HepG2 (cell line): ENCODE measurements around the gene CRISPLD2. TPM values are rescaled to one million over a fixed set of nuclear protein-coding genes. Genes with fewer than 3 reads are reported as not detected.

Experiments
- ATAC-seq: fragments of 200-7000 bp; cut with Tn5 transposase; 3 replicates; pipeline ENCODE4 v1.9.1; 2020; ENCODE audit warnings: mild to moderate bottlenecking, moderate library complexity
- BruUV-seq: library from RNA; stranded (reverse); fragments of 400-500 nt; replicated peaks from 2 replicates; lab custom pipeline; 2021; lab: Mats Ljungman, UMichigan
- CTCF ChIA-PET: fragments of 300-600 bp; formaldehyde crosslinking; extraction: SDS; loops from one replicate; lab custom pipeline; 2021; ENCODE audit warnings: low total read pairs, inconsistent platforms, low intra/inter-chr PET ratio; lab: Yijun Ruan, JAX
- POLR2A ChIA-PET: fragments of 350-600 bp; sonication (Branson Sonifier 250); formaldehyde crosslinking; loops from one replicate; lab custom pipeline; 2020; ENCODE audit warnings: antibody characterized with exemption, inconsistent platforms; lab: Yijun Ruan, JAX
- DNase-seq: peaks from one replicate; pipeline ENCODE4 v3.0.0-alpha.2; 2015; ENCODE audit warnings: low spot score
- FAIRE-seq: peaks from 3 replicates; lab custom pipeline; 2011; peaks lifted over from hg19 to GRCh38; lab: Jason Lieb, UNC
- H2AFZ ChIP-seq: one replicate; pipeline ENCODE4 v1.6.1; 2011; ENCODE audit warnings: low read length, inconsistent platforms
- H3K27ac ChIP-seq: fragments of 300-600 bp; 3 replicates; pipeline ENCODE4 v1.8.0; 2011; ENCODE audit warnings: mixed run types, mild to moderate bottlenecking, mixed read lengths, low read length, inconsistent platforms; ENCODE audit not compliant: insufficient read depth; ENCODE audit errors: extremely low read length
- H3K27me3 ChIP-seq, 2 experiments: fragments of 200-600 bp in 1 of 2; 2 replicates in 1 of 2; 3 replicates in 1 of 2; pipeline versions ENCODE4 v1.6.0 to v1.8.0; 2011; ENCODE audit warnings: low read length in 2 of 2, mild to moderate bottlenecking in 2 of 2, moderate library complexity in 2 of 2, inconsistent platforms in 1 of 2; ENCODE audit not compliant: insufficient read depth in 2 of 2, control insufficient read depth in 1 of 2
- H3K36me3 ChIP-seq, 2 experiments: fragments of 200-600 bp in 1 of 2; replicated peaks in 1 of 2; 2 replicates in 1 of 2; 3 replicates in 1 of 2; pipeline versions ENCODE4 v1.5.1 to v1.8.0; 2011; ENCODE audit warnings: low read length in 2 of 2, inconsistent platforms in 1 of 2; ENCODE audit not compliant: insufficient read depth in 2 of 2, control insufficient read depth in 1 of 2
- H3K4me1 ChIP-seq: 2 replicates; pipeline ENCODE4 v1.5.1; 2012; ENCODE audit warnings: low read length, inconsistent platforms; ENCODE audit not compliant: insufficient read depth
- H3K4me2 ChIP-seq: 2 replicates; pipeline ENCODE4 v1.6.0; 2011; ENCODE audit warnings: low read depth, low read length, inconsistent platforms
- H3K4me3 ChIP-seq, 3 experiments: fragments of 200-600 bp in 1 of 3; sonication (generic), shearing (Covaris generic) in 1 of 3; replicated peaks in 1 of 3; 2 replicates each; pipeline ENCODE4 v1.5.1; 2011 to 2016; ENCODE audit warnings: low read length in 3 of 3, inconsistent platforms in 2 of 3, low read depth in 2 of 3, mild to moderate bottlenecking in 2 of 3, control low read depth in 1 of 3, mixed read lengths in 1 of 3; ENCODE audit not compliant: insufficient read depth in 1 of 3
- H3K79me2 ChIP-seq: one replicate; pipeline ENCODE4 v1.6.1; 2011; ENCODE audit warnings: low read length, inconsistent platforms; ENCODE audit not compliant: insufficient read depth
- H3K9ac ChIP-seq: 2 replicates; pipeline ENCODE4 v1.6.0; 2011; ENCODE audit warnings: mild to moderate bottlenecking, low read depth, low read length, inconsistent platforms; ENCODE audit not compliant: insufficient read depth
- H3K9me3 ChIP-seq: 2 replicates; pipeline ENCODE4 v1.5.1; 2012; ENCODE audit warnings: mild to moderate bottlenecking, low read length
- H4K20me1 ChIP-seq: 2 replicates; pipeline ENCODE4 v1.6.0; 2011; ENCODE audit warnings: inconsistent platforms, mild to moderate bottlenecking, low read length, moderate library complexity; ENCODE audit not compliant: insufficient read depth
- HBP1 ChIP-seq: IDR thresholded peaks from 2 replicates; pipeline ENCODE4 v1.6.1; 2016; ENCODE audit warnings: low read depth, control low read depth
- MAFF ChIP-seq: IDR thresholded peaks from 2 replicates; pipeline ENCODE4 v1.6.1; 2011; ENCODE audit warnings: low read depth, low read length, improper control_type of control experiment
- MAFK ChIP-seq, 2 experiments: IDR thresholded peaks in 1 of 2; conservative IDR thresholded peaks in 1 of 2; 2 replicates each; pipeline ENCODE4 v1.6.1; 2011; ENCODE audit warnings: improper control_type of control experiment in 2 of 2, low read length in 2 of 2
- YEATS4 ChIP-seq: sonication (generic); formaldehyde crosslinking; IDR thresholded peaks from 2 replicates; pipeline ENCODE4 v1.4.0; 2020; ENCODE audit warnings: missing genetic modification reagents, borderline replicate concordance
- ZMAT3 ChIP-seq: sonication (generic); formaldehyde crosslinking; conservative IDR thresholded peaks from 2 replicates; pipeline ENCODE4 v1.7.0; 2021; ENCODE audit warnings: missing genetic modification reagents
- ZNF143 ChIP-seq: sonication (generic); formaldehyde crosslinking; IDR thresholded peaks from 2 replicates; pipeline ENCODE4 v1.4.0; 2020; ENCODE audit warnings: missing genetic modification reagents
- ZNF496 ChIP-seq: sonication (generic); formaldehyde crosslinking; IDR thresholded peaks from 2 replicates; pipeline ENCODE4 v1.8.1; 2023; ENCODE audit warnings: mild to moderate bottlenecking, moderate library complexity, missing genetic modification reagents; ENCODE audit not compliant: insufficient replicate concordance
- ZNF768 ChIP-seq: sonication (generic); formaldehyde crosslinking; IDR thresholded peaks from 2 replicates; pipeline ENCODE4 v1.4.0; 2020; ENCODE audit warnings: missing genetic modification reagents
- ZNF800 ChIP-seq: sonication (generic); formaldehyde crosslinking; IDR thresholded peaks from 2 replicates; pipeline ENCODE4 v1.4.0; 2020; ENCODE audit warnings: missing genetic modification reagents
- WGBS: methylation state at CpG from one replicate; pipeline ENCODE4 v1.1.6; 2017; ENCODE audit warnings: low lambda C conversion rate; 5-methylcytosine and 5-hydroxymethylcytosine counted together
- in situ Hi-C: cut with HindIII; loops from 2 replicates; pipeline ENCODE4 v1.10.0; 2017; ENCODE audit warnings: low pct_unique_long_range_greater_than_20kb; ENCODE audit not compliant: extremely low pct_ligation_motif_present
- intact Hi-C: fragments of 100-400 bp; cut with micrococcal nuclease; formaldehyde crosslinking; loops from one replicate; pipeline ENCODE4 v1.10.0; 2022; ENCODE audit not compliant: unreplicated experiment
- polyA plus RNA-seq, 8 experiments: library from polyadenylated mRNA; depleted of rRNA in 3 of 8; stranded (reverse) in 7 of 8; unstranded in 1 of 8; fragments of >200 nt; fragmentation: Illumina TruSeq in 4 of 8; extraction: Trizol in 4 of 8; gene quantifications; 2 replicates each; pipeline versions ENCODE4 v1.2.1 to v1.2.3, GENCODE V29; 2011 to 2016; ENCODE audit warnings: low read depth in 4 of 8, missing spikeins in 1 of 8, mixed read lengths in 1 of 8; ENCODE audit not compliant: insufficient read depth in 1 of 8
- total RNA-seq, 5 experiments: library from RNA; depleted of rRNA; stranded (reverse); fragments of >200 nt; fragmentation: Illumina TruSeq; extraction: Trizol; gene quantifications; 2 replicates each; pipeline ENCODE4 v1.2.3, GENCODE V29; 2016; ENCODE audit warnings: low read depth in 1 of 5
- TF ChIP-seq, protein P1 (sequence below): IDR thresholded peaks from 2 replicates; pipeline ENCODE4 v1.6.1; 2016; ENCODE audit warnings: missing genetic modification reagents, missing compliant biosample characterization

The CRISPLD2 gene
- total and polyA plus RNA-seq, 2 of the 13 experiments (the other 11 are each of a cell fraction or from before 2014, with no cell fraction given), result 0.04 to 0.31 TPM

- Histone ChIP-seq H3K4me1 (peaks cover 6% of the 10 kb centered on the region; the same call in 1 of the 2 replicates), H3K27ac (no peak overlapping the region), H3K9me3 (no peaks in the 10 kb centered on the region)
These were observed 23.6 kb downstream of the CRISPLD2 start for GRCh38 chr16:84843149-84844048.

GRCh38 chr16:84844049-84844350 is 24.2 kb downstream of the CRISPLD2 start:
- 6% methylated on average over 2 of the region's 5 CpGs for WGBS

More at GRCh38 chr16:84843149-84844048, 23.6 kb downstream of the CRISPLD2 start:
- Histone ChIP-seq H3K79me2 (no peaks in the 10 kb centered on the region), H3K36me3 (no peaks in the 10 kb centered on the region), H3K9ac (no peak overlapping the region), H4K20me1 (no peaks in the 10 kb centered on the region), H3K4me2 (no peak overlapping the region), H2AFZ (no peak overlapping the region), H3K4me3 (no peak overlapping the region), H3K27me3 (peaks cover 14 to 85% of the 10 kb centered on the region in 2 experiments)
- POLR2A ChIA-PET, result no interaction called here
- TF ChIP-seq MAFK (conservative IDR thresholded peaks at IDR 0.05 in 1 of 2, IDR thresholded peaks at IDR 0.05 in 1 of 2; ENCODE audit: low read length in 2 of 2), result peak; percentile 94 to 98
- peak; percentile 96 for TF ChIP-seq MAFF
- no peak for TF ChIP-seq ZNF143 (CRISPR knock-in tag)
- TF ChIP-seq ZNF768, result 0 out of 2 replicates have a peak, but pooled peaks have one; percentile 3
- ATAC-seq, result no peak
- intact Hi-C loops (no loop called here), in situ Hi-C loops (no loop called here)
- CTCF ChIA-PET, result no interaction called here
- no peak for DNase-seq
- FAIRE-seq, result no peak
- BruUV-seq, result no TSS peak
- WGBS, result 38% methylated on average over 13 of the region's 13 CpGs

More at GRCh38 chr16:84844049-84844350, 24.2 kb downstream of the CRISPLD2 start:
- ATAC-seq (no peak), DNase-seq (no peak), FAIRE-seq (no peak)
- no peaks in the 10 kb centered on the region for H3K79me2 ChIP-seq
- no peaks in the 10 kb centered on the region for H3K36me3 ChIP-seq
- in situ Hi-C loops (no loop called here), intact Hi-C loops (no loop called here)
- no peaks in the 10 kb centered on the region for H3K9me3 ChIP-seq
- ChIA-PET CTCF (no interaction called here), POLR2A (no interaction called here)
- peaks cover 6% of the 10 kb centered on the region; the same call in 1 of the 2 replicates for H3K4me1 ChIP-seq
- H3K4me3 ChIP-seq, result no peak overlapping the region
- no peak overlapping the region for H2AFZ ChIP-seq
- no peak overlapping the region for H3K9ac ChIP-seq
- no peak overlapping the region for H3K27ac ChIP-seq
- BruUV-seq, result no TSS peak
- H3K4me2 ChIP-seq, result no peak overlapping the region
- H3K27me3 ChIP-seq, result peaks cover 14 to 81% of the 10 kb centered on the region in 2 experiments
- TF ChIP-seq HBP1 (CRISPR knock-in tag) (no peak), YEATS4 (CRISPR knock-in tag) (no peak), ZMAT3 (CRISPR knock-in tag) (no peak), ZNF800 (CRISPR knock-in tag) (no peak), ZNF496 (CRISPR knock-in tag) (no peak)
- TF ChIP-seq, protein P1, sequence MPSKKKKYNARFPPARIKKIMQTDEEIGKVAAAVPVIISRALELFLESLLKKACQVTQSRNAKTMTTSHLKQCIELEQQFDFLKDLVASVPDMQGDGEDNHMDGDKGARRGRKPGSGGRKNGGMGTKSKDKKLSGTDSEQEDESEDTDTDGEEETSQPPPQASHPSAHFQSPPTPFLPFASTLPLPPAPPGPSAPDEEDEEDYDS (CRISPR knock-in tag), result no peak
- no peaks in the 10 kb centered on the region; the same call in 1 of the 2 replicates for H4K20me1 ChIP-seq
